ENCODE measurements around the gene SAP30BP.

SAP30BP gene

GRCh38 chr17:75757086-75757681 lies 90.0 kb downstream of the SAP30BP start:
- peaks cover 20% of the 10 kb centered on the region for H3K4me1 ChIP-seq (ENCODE audit: insufficient read depth, low read length)
- ATAC-seq (ENCODE audit: insufficient read depth, low read depth): no peak
- H3K79me2 ChIP-seq (ENCODE audit: insufficient read depth, low read length): no peaks in the 10 kb centered on the region
- no peak overlapping the region for H2AFZ ChIP-seq (ENCODE audit: low read depth, low read length)
- H4K20me1 ChIP-seq (ENCODE audit: insufficient read depth, low read length): no peaks in the 10 kb centered on the region
- H3K36me3 ChIP-seq (ENCODE audit: insufficient read depth, low read length): peaks cover 11% of the 10 kb centered on the region
- no peak overlapping the region for H3K9ac ChIP-seq (ENCODE audit: low read depth, low read length)
- no peaks in the 10 kb centered on the region for H3K9me3 ChIP-seq (ENCODE audit: insufficient read depth, low read length, severe bottlenecking)
- H3K4me3 ChIP-seq (ENCODE audit: low read depth in 1 of 2, low read length in 2 of 2): no peak overlapping the region
- H3K4me2 ChIP-seq (ENCODE audit: insufficient read depth, low read length): no peak overlapping the region
- no peak for TF ChIP-seq EZH2 (IDR thresholded peaks at IDR 0.05; ENCODE audit: borderline replicate concordance, low read depth, low read length, severe bottlenecking)
- no peak for TF ChIP-seq CTCF (IDR thresholded peaks at IDR 0.05; ENCODE audit: borderline replicate concordance, extremely low read depth, low read length, poor library complexity, severe bottlenecking)
- H3K27ac ChIP-seq (ENCODE audit: low read length): no peak overlapping the region
- no peaks in the 10 kb centered on the region for H3K27me3 ChIP-seq (ENCODE audit: insufficient read depth, low read length, poor library complexity)
- no peak for DNase-seq
